ENCODE measurements around the gene STUM.

STUM gene

GRCh38 chr1:226569879-226570547 lies 21.4 kb downstream of the STUM start:
- Histone ChIP-seq H3K79me1 (ENCODE audit: low read depth, low read length) (no peaks in the 10 kb centered on the region), H3K36me3 (replicated peaks in 1 of 2; ENCODE audit: control insufficient read depth in 2 of 2, insufficient read depth in 2 of 2, low read length in 2 of 2) (no peaks in the 10 kb centered on the region), H3K14ac (ENCODE audit: low read length) (no peak overlapping the region), H4K91ac (ENCODE audit: low read depth, low read length, poor library complexity) (no peak overlapping the region), H3K9me3 (replicated peaks in 1 of 2; ENCODE audit: control insufficient read depth in 2 of 2, insufficient read depth in 1 of 2, low read depth in 1 of 2, low read length in 2 of 2) (no peaks in the 10 kb centered on the region), H2AFZ (ENCODE audit: low read length) (no peak overlapping the region), H3K4me1 (ENCODE audit: control insufficient read depth in 2 of 2, insufficient read depth in 1 of 2, low read depth in 1 of 2, low read length in 2 of 2) (peaks cover 0 to 6% of the 10 kb centered on the region in 2 donors), H4K8ac (ENCODE audit: low read depth, low read length) (no peak overlapping the region), H3K27ac (replicated peaks; ENCODE audit: low read length) (no peak overlapping the region), H3K27me3 (ENCODE audit: control insufficient read depth in 3 of 3, insufficient read depth in 3 of 3, low read depth in 1 of 3, low read length in 3 of 3) (peaks cover 0 to 37% (median 0%) of the 10 kb centered on the region in 3 experiments), H3K4me3 (ENCODE audit: low read length in 2 of 2) (no peak overlapping the region), H3K18ac (ENCODE audit: low read length) (no peak overlapping the region), H3K9ac (ENCODE audit: low read depth, low read length, poor library complexity) (no peak overlapping the region), H3K4me2 (ENCODE audit: insufficient read depth, low read length, poor library complexity, severe bottlenecking) (no peak overlapping the region), H3K4ac (ENCODE audit: low read length) (no peak overlapping the region), H2BK15ac (ENCODE audit: low read length) (no peak overlapping the region), H2AK5ac (ENCODE audit: low read depth, low read length) (no peak overlapping the region), H2BK12ac (ENCODE audit: low read length) (no peak overlapping the region), H2BK5ac (ENCODE audit: low read length) (no peak overlapping the region), H3K23ac (ENCODE audit: low read depth, low read length, poor library complexity) (no peak overlapping the region), H2BK120ac (ENCODE audit: low read depth, low read length) (no peak overlapping the region)
- no CpG with 5 or more reads among the region's 4 CpGs for WGBS, 2 donors (ENCODE audit: extremely low coverage in 2 of 2, insufficient read length in 2 of 2, insufficient replicate concordance in 1 of 2)
- peak; percentile 9 for DNase-seq (ENCODE audit: low spot score)

GRCh38 chr1:226571893-226572292 lies 23.3 kb downstream of the STUM start:
- H3K27ac ChIP-seq (replicated peaks; ENCODE audit: low read length): no peak overlapping the region
- no peak overlapping the region for H2BK15ac ChIP-seq (ENCODE audit: low read length)
- H3K18ac ChIP-seq (ENCODE audit: low read length): no peak overlapping the region
- no peak overlapping the region for H3K14ac ChIP-seq (ENCODE audit: low read length)
- H4K91ac ChIP-seq (ENCODE audit: low read depth, low read length, poor library complexity): no peak overlapping the region
- H3K4me1 ChIP-seq (ENCODE audit: control insufficient read depth in 2 of 2, insufficient read depth in 1 of 2, low read depth in 1 of 2, low read length in 2 of 2): peaks cover 0 to 6% of the 10 kb centered on the region in 2 donors
- H3K36me3 ChIP-seq (replicated peaks in 1 of 2; ENCODE audit: control insufficient read depth in 2 of 2, insufficient read depth in 2 of 2, low read length in 2 of 2): no peaks in the 10 kb centered on the region
- no peaks in the 10 kb centered on the region for H3K9me3 ChIP-seq (replicated peaks in 1 of 2; ENCODE audit: control insufficient read depth in 2 of 2, insufficient read depth in 1 of 2, low read depth in 1 of 2, low read length in 2 of 2)
- no peak overlapping the region for H3K4me2 ChIP-seq (ENCODE audit: insufficient read depth, low read length, poor library complexity, severe bottlenecking)
- no peak overlapping the region for H2BK120ac ChIP-seq (ENCODE audit: low read depth, low read length)
- H2AK5ac ChIP-seq (ENCODE audit: low read depth, low read length): no peak overlapping the region
- H4K8ac ChIP-seq (ENCODE audit: low read depth, low read length): no peak overlapping the region
- no peak overlapping the region for H2BK12ac ChIP-seq (ENCODE audit: low read length)
- no peak overlapping the region for H3K23ac ChIP-seq (ENCODE audit: low read depth, low read length, poor library complexity)
- no CpG with 5 or more reads among the region's 6 CpGs for whole genome bisulfite sequencing, 2 donors (ENCODE audit: extremely low coverage in 2 of 2, insufficient read length in 2 of 2, insufficient replicate concordance in 1 of 2)
- no peak overlapping the region for H2BK5ac ChIP-seq (ENCODE audit: low read length)
- no peak for DNase-seq (ENCODE audit: low spot score)
- H3K4ac ChIP-seq (ENCODE audit: low read length): no peak overlapping the region
- no peak overlapping the region for H2AFZ ChIP-seq (ENCODE audit: low read length)
- no peaks in the 10 kb centered on the region for H3K79me1 ChIP-seq (ENCODE audit: low read depth, low read length)
- peaks cover 0 to 31% (median 0%) of the 10 kb centered on the region in 3 experiments for H3K27me3 ChIP-seq (ENCODE audit: control insufficient read depth in 3 of 3, insufficient read depth in 3 of 3, low read depth in 1 of 3, low read length in 3 of 3)
- no peak overlapping the region for H3K4me3 ChIP-seq (ENCODE audit: low read length in 2 of 2)
- no peak overlapping the region for H3K9ac ChIP-seq (ENCODE audit: low read depth, low read length, poor library complexity)

GRCh38 chr1:226572325-226572726 lies 23.8 kb downstream of the STUM start:
- Histone ChIP-seq H3K18ac (ENCODE audit: low read length) (no peak overlapping the region), H3K9ac (ENCODE audit: low read depth, low read length, poor library complexity) (no peak overlapping the region), H4K8ac (ENCODE audit: low read depth, low read length) (no peak overlapping the region), H3K9me3 (replicated peaks in 1 of 2; ENCODE audit: control insufficient read depth in 2 of 2, insufficient read depth in 1 of 2, low read depth in 1 of 2, low read length in 2 of 2) (no peaks in the 10 kb centered on the region), H3K79me1 (ENCODE audit: low read depth, low read length) (no peaks in the 10 kb centered on the region), H3K4ac (ENCODE audit: low read length) (no peak overlapping the region), H3K23ac (ENCODE audit: low read depth, low read length, poor library complexity) (no peak overlapping the region), H2AFZ (ENCODE audit: low read length) (no peak overlapping the region), H4K91ac (ENCODE audit: low read depth, low read length, poor library complexity) (no peak overlapping the region), H2BK12ac (ENCODE audit: low read length) (no peak overlapping the region), H3K14ac (ENCODE audit: low read length) (no peak overlapping the region), H2BK5ac (ENCODE audit: low read length) (no peak overlapping the region), H3K4me1 (ENCODE audit: control insufficient read depth in 2 of 2, insufficient read depth in 1 of 2, low read depth in 1 of 2, low read length in 2 of 2) (peaks cover 0 to 10% of the 10 kb centered on the region in 2 donors), H2AK5ac (ENCODE audit: low read depth, low read length) (no peak overlapping the region), H2BK120ac (ENCODE audit: low read depth, low read length) (no peak overlapping the region), H3K27me3 (ENCODE audit: control insufficient read depth in 3 of 3, insufficient read depth in 3 of 3, low read depth in 1 of 3, low read length in 3 of 3) (peaks cover 0 to 30% (median 0%) of the 10 kb centered on the region in 3 experiments), H3K4me3 (ENCODE audit: low read length in 2 of 2) (no peak overlapping the region), H3K4me2 (ENCODE audit: insufficient read depth, low read length, poor library complexity, severe bottlenecking) (no peak overlapping the region), H3K27ac (replicated peaks; ENCODE audit: low read length) (no peak overlapping the region), H3K36me3 (replicated peaks in 1 of 2; ENCODE audit: control insufficient read depth in 2 of 2, insufficient read depth in 2 of 2, low read length in 2 of 2) (no peaks in the 10 kb centered on the region), H2BK15ac (ENCODE audit: low read length) (no peak overlapping the region)
- no peak for DNase-seq (ENCODE audit: low spot score)
- no CpG with 5 or more reads among the region's 8 CpGs for WGBS, 2 donors (ENCODE audit: extremely low coverage in 2 of 2, insufficient read length in 2 of 2, insufficient replicate concordance in 1 of 2)

- no peak overlapping the region for H2BK5ac ChIP-seq (ENCODE audit: low read length)
- H2AK5ac ChIP-seq (ENCODE audit: low read depth, low read length): no peak overlapping the region
- H3K4me2 ChIP-seq (ENCODE audit: insufficient read depth, low read length, poor library complexity, severe bottlenecking): no peak overlapping the region
- DNase-seq (ENCODE audit: low spot score): no peak
- H3K27ac ChIP-seq (replicated peaks; ENCODE audit: low read length): no peak overlapping the region
- H2BK120ac ChIP-seq (ENCODE audit: low read depth, low read length): no peak overlapping the region
- H3K4ac ChIP-seq (ENCODE audit: low read length): no peak overlapping the region
- H3K27me3 ChIP-seq (ENCODE audit: control insufficient read depth in 3 of 3, insufficient read depth in 3 of 3, low read depth in 1 of 3, low read length in 3 of 3): peaks cover 0 to 24% (median 0%) of the 10 kb centered on the region in 3 experiments
- no CpG with 5 or more reads among the region's 2 CpGs for WGBS, 2 donors (ENCODE audit: extremely low coverage in 2 of 2, insufficient read length in 2 of 2, insufficient replicate concordance in 1 of 2)
- no peak overlapping the region for H2BK15ac ChIP-seq (ENCODE audit: low read length)
- no peaks in the 10 kb centered on the region for H3K79me1 ChIP-seq (ENCODE audit: low read depth, low read length)
- H3K36me3 ChIP-seq (replicated peaks in 1 of 2; ENCODE audit: control insufficient read depth in 2 of 2, insufficient read depth in 2 of 2, low read length in 2 of 2): no peaks in the 10 kb centered on the region
- no peak overlapping the region for H3K18ac ChIP-seq (ENCODE audit: low read length)
- no peak overlapping the region for H3K14ac ChIP-seq (ENCODE audit: low read length)
- H2BK12ac ChIP-seq (ENCODE audit: low read length): no peak overlapping the region
- H2AFZ ChIP-seq (ENCODE audit: low read length): no peak overlapping the region
- no peak overlapping the region for H3K9ac ChIP-seq (ENCODE audit: low read depth, low read length, poor library complexity)
- H4K8ac ChIP-seq (ENCODE audit: low read depth, low read length): no peak overlapping the region
- no peak overlapping the region for H3K23ac ChIP-seq (ENCODE audit: low read depth, low read length, poor library complexity)
- no peak overlapping the region for H4K91ac ChIP-seq (ENCODE audit: low read depth, low read length, poor library complexity)
- peaks cover 5 to 17% of the 10 kb centered on the region in 2 donors for H3K4me1 ChIP-seq (ENCODE audit: control insufficient read depth in 2 of 2, insufficient read depth in 1 of 2, low read depth in 1 of 2, low read length in 2 of 2)
- H3K4me3 ChIP-seq (ENCODE audit: low read length in 2 of 2): no peak overlapping the region
- no peaks in the 10 kb centered on the region for H3K9me3 ChIP-seq (replicated peaks in 1 of 2; ENCODE audit: control insufficient read depth in 2 of 2, insufficient read depth in 1 of 2, low read depth in 1 of 2, low read length in 2 of 2)
Observed at GRCh38 chr1:226574044-226574443, 25.5 kb downstream of the STUM start.

Measured in neuronal stem cell (in vitro differentiated cells).